Activated CD4-positive, alpha-beta T cell treated with anti-CD3 and anti-CD28 coated beads, Interleukin-10, Interleukin-2, amounts not matched to agents 100 ng/mL and 50 ng/mL, durations not matched to agents 16 hours and 8 hours (primary cell): ENCODE data around the gene IFT22.
A peak's percentile ranks its signal among the peaks of the same experiment; 100 is the strongest.
"Not testable (repeated sequence)": the region's sequence is repeated elsewhere in the genome, so short reads cannot be mapped to it uniquely, and the experiment has no call there.

Source experiments
- DNase-seq: peaks from one replicate; pipeline ENCODE4 v3.0.0-alpha.2; 2020

IFT22 gene

GRCh38 chr7:101321491-101322401, at the start of gene IFT22:
Gene IFT22, minus strand, starts transcription at chr7:101321812. Its CDS starts 103 bp downstream, at chr7:101321709.
- peak; percentile 94 for DNase-seq

GRCh38 chr7:101370836-101371235, 49.2 kb upstream of the IFT22 start:
- DNase-seq = no peak

GRCh38 chr7:101368422-101369165, 47.0 kb upstream of the IFT22 start:
- DNase-seq = no peak

- DNase-seq = no peak
Observed at GRCh38 chr7:101367676-101368075, 46.1 kb upstream of the IFT22 start.

GRCh38 chr7:101365956-101366355, 44.3 kb upstream of the IFT22 start:
- DNase-seq = no peak

- DNase-seq = peak; percentile 71
Observed at GRCh38 chr7:101363734-101364374, 42.2 kb upstream of the IFT22 start.

GRCh38 chr7:101363196-101363733, 41.7 kb upstream of the IFT22 start:
- DNase-seq = no peak

- DNase-seq = no peak
Observed at GRCh38 chr7:101362334-101363195, 41.0 kb upstream of the IFT22 start, which contains the start of gene COL26A1. Gene COL26A1, plus strand, starts transcription at chr7:101362875. Its CDS starts 158 bp downstream, at chr7:101363033.

GRCh38 chr7:101357433-101357832, 35.8 kb upstream of the IFT22 start:
- DNase-seq = no peak

- DNase-seq = no peak
Observed at GRCh38 chr7:101352920-101353308, 31.3 kb upstream of the IFT22 start.

- not testable (repeated sequence) for DNase-seq
Observed at GRCh38 chr7:101349300-101349699, 27.7 kb upstream of the IFT22 start.

- not testable (repeated sequence) for DNase-seq
Observed at GRCh38 chr7:101348456-101349067, 26.9 kb upstream of the IFT22 start.

- DNase-seq = no peak
Observed at GRCh38 chr7:101347477-101347876, 25.9 kb upstream of the IFT22 start.

- DNase-seq = no peak
Observed at GRCh38 chr7:101342892-101343291, 21.3 kb upstream of the IFT22 start.

GRCh38 chr7:101340379-101340778, 18.8 kb upstream of the IFT22 start:
- no peak for DNase-seq

- DNase-seq = no peak
Observed at GRCh38 chr7:101333912-101334311, 12.3 kb upstream of the IFT22 start.

- DNase-seq = no peak
Observed at GRCh38 chr7:101332026-101332425, 10.4 kb upstream of the IFT22 start.

GRCh38 chr7:101330011-101330484, 8.4 kb upstream of the IFT22 start:
- DNase-seq = no peak

- no peak for DNase-seq
Observed at GRCh38 chr7:101328159-101328558, 6.5 kb upstream of the IFT22 start.

- no peak for DNase-seq
Observed at GRCh38 chr7:101319401-101319800, 2.2 kb downstream of the IFT22 start.

GRCh38 chr7:101315336-101315735, 6.3 kb downstream of the IFT22 start:
- peak; percentile 66 for DNase-seq
